Prostate gland (tissue), 2 donors: ENCODE measurements around the gene TRIP11.

Experiments used
- CTCF ChIP-seq, 4 experiments: fragments of 200-600 bp in 2 of 4; fragments of 450-650 bp in 2 of 4; sonication (generic) in 2 of 4; IDR thresholded peaks; 1 replicate in 3 of 4; 2 replicates in 1 of 4; pipeline ENCODE4 v1.5.1; 2016 to 2019; ENCODE audit warnings: antibody characterized with exemption in 4 of 4, mild to moderate bottlenecking in 2 of 4, moderate library complexity in 2 of 4
- POLR2A ChIP-seq: fragments of 450-650 bp; IDR thresholded peaks from one replicate; pipeline ENCODE4 v1.6.1; 2016; ENCODE audit warnings: antibody characterized with exemption, mild to moderate bottlenecking

- TF ChIP-seq CTCF (IDR thresholded peaks at IDR 0.05): no peak
- no peak for TF ChIP-seq POLR2A
Measured at GRCh38 chr14:91975763-91976162, 64.1 kb downstream of the TRIP11 start.
